ENCODE measurements around the gene STK40.

GRCh38 chr1:36377791-36378492 lies 7.8 kb downstream of the STK40 start:
- TF ChIP-seq POLR2A (IDR thresholded peaks at IDR 0.05) (no peak), CTCF (IDR thresholded peaks at IDR 0.05 in 4 of 5, conservative IDR thresholded peaks at IDR 0.05 in 1 of 5) (no peak)
